GM10248 (cell line): Measurements from ENCODE around the gene DMAC2.

ENCODE experiments used
- CTCF ChIA-PET: fragments of 300-600 bp; sonication (Branson Sonifier 250); formaldehyde crosslinking; extraction: SDS; loops from one replicate; lab custom pipeline; 2021; ENCODE audit warnings: antibody characterized with exemption; lab: Yijun Ruan, JAX
- POLR2A ChIA-PET: fragments of 350-650 bp; sonication (Branson Sonifier 250); formaldehyde crosslinking; extraction: SDS; loops from one replicate; lab custom pipeline; 2020; ENCODE audit warnings: antibody characterized with exemption; lab: Yijun Ruan, JAX
- DNase-seq: peaks from one replicate; pipeline ENCODE4 v3.0.0; 2012; ENCODE audit errors: extremely low spot score
- CTCF ChIP-seq: IDR thresholded peaks from 2 replicates; pipeline ENCODE4 v1.5.1; 2012; ENCODE audit warnings: mild to moderate bottlenecking, low read depth; ENCODE audit errors: extremely low read depth, missing control alignments, control extremely low read depth

Gene DMAC2

GRCh38 chr19:41405776-41406175, 33.9 kb downstream of the DMAC2 start:
- POLR2A ChIA-PET: no interaction called here

GRCh38 chr19:41403181-41403970, 36.3 kb downstream of the DMAC2 start:
- ChIA-PET POLR2A (interaction anchor here (1.5 kb wide), 1 partner anchor 36 kb away, joined by 3 read pairs; the partner anchor contains the start of gene DMAC2), CTCF (interaction anchor here (1.0 to 1.1 kb wide), 2 partner anchors 18 to 36 kb away, joined by 3 read pairs; no protein-coding TSS in a partner anchor)
- TF ChIP-seq CTCF: no peak
- DNase-seq: no peak

More at GRCh38 chr19:41405776-41406175, 33.9 kb downstream of the DMAC2 start:
- DNase-seq: no peak
- CTCF ChIA-PET: interaction anchor here (1.0 to 1.3 kb wide), 2 partner anchors 12 to 26 kb away, joined by 3 read pairs; no protein-coding TSS in a partner anchor
- TF ChIP-seq CTCF: no peak

- DNase-seq: no peak
- ChIA-PET CTCF (interaction anchor here (0.9 to 1.1 kb wide), 2 partner anchors 162 to 195 kb away, joined by 3 read pairs; no protein-coding TSS in a partner anchor), POLR2A (interaction anchor here (1.5 kb wide), 1 partner anchor 38 kb away, joined by 3 read pairs; the partner anchor contains the start of gene DMAC2)
- TF ChIP-seq CTCF: no peak
Measured at GRCh38 chr19:41402010-41402409, 37.7 kb downstream of the DMAC2 start.

GRCh38 chr19:41401483-41401882, 38.2 kb downstream of the DMAC2 start:
- ChIA-PET CTCF (interaction anchor here (0.9 to 1.1 kb wide), 2 partner anchors 162 to 196 kb away, joined by 3 read pairs; no protein-coding TSS in a partner anchor), POLR2A (interaction anchor here (1.5 kb wide), 1 partner anchor 38 kb away, joined by 3 read pairs; the partner anchor contains the start of gene DMAC2)
- no peak for TF ChIP-seq CTCF
- DNase-seq: no peak

GRCh38 chr19:41399525-41399924, 40.2 kb downstream of the DMAC2 start:
- no peak for TF ChIP-seq CTCF
- POLR2A ChIA-PET: no interaction called here
- no peak for DNase-seq
- CTCF ChIA-PET: no interaction called here

GRCh38 chr19:41399091-41399490, 40.6 kb downstream of the DMAC2 start:
- no peak for DNase-seq
- CTCF ChIA-PET: no interaction called here
- POLR2A ChIA-PET: no interaction called here
- no peak for TF ChIP-seq CTCF
